CD4-positive, alpha-beta T cell treated with Interleukin-4 for 1 hour (primary cell): ENCODE data around the gene SUMO3.

Source experiments
- DNase-seq, 2 donors: peaks; one replicate each; pipeline ENCODE4 v3.0.0-alpha.2; 2020 to 2022

SUMO3 gene

GRCh38 chr21:44817914-44818639 lies at the start of gene SUMO3:
SUMO3 (minus strand) TSS chr21:44818062; CDS start chr21:44817968, 94 bp downstream.
- peak; percentile 89 to 91 for DNase-seq

DNA sequence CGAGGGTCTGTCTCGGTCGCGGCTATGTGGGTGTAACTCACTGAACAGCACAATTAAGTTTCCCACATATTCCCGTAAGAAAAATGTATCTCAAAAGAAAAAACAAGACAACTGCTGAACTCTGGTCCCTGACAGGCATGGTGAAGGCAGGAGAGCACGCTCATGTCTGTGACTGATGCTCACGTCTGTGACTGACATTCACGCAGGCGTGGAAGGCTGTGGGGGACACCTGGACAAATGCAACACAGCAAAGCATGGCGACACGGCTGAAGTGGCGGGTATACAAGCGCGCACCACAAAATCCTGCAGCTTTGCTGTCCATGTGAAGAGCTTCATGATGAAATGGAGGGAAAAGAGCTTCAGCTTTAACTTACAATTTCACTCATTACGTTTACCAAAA lies 49.6 kb upstream of the SUMO3 start:
- DNase-seq: no peak

DNA sequence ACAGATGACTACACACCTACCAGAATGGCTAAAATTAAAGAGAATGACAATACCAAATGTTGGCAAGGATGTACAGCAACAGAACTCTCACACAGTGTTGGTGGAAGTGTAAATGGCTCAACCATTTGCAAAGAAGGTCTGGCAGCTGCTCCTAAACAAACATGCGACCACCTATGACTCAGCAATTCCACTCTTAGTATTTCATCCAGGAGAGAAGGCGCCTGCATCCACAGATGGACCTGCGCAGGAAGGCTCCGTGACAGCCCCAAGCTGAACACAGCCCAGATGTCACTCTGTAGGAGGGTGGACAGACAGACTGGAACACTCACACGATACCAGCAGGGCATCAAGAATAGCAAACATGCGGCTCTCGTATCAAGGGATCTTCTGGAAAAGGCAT lies 48.9 kb upstream of the SUMO3 start:
- DNase-seq: no peak

- DNase-seq: peak; percentile 33 to 47
These were observed 47.9 kb upstream of the SUMO3 start for GRCh38 chr21:44865561-44866280.

- DNase-seq: no peak
These were observed 45.2 kb upstream of the SUMO3 start for GRCh38 chr21:44862869-44863685.

GRCh38 chr21:44858791-44859190 lies 40.9 kb upstream of the SUMO3 start:
- DNase-seq: no peak

DNA sequence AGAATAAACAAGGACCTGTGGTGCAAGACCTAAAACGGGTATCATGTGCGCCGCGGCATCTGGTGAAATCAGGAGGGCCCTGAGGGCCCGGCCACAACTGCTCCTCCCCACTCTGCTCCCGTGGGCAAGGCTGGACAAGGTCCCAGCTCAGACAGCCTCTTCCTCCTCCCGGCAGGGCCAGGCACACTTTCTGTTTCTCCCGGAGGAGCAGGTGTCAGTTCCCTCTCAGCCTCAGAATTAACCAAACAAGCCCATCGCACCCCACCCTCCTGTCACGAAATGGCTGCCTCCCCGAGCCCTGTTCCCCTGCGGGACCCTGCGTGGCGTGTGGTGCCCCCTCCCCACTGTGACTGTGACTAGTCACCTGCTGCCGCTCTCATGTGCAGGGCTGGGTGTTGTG lies 40.4 kb upstream of the SUMO3 start:
- no peak for DNase-seq

DNA sequence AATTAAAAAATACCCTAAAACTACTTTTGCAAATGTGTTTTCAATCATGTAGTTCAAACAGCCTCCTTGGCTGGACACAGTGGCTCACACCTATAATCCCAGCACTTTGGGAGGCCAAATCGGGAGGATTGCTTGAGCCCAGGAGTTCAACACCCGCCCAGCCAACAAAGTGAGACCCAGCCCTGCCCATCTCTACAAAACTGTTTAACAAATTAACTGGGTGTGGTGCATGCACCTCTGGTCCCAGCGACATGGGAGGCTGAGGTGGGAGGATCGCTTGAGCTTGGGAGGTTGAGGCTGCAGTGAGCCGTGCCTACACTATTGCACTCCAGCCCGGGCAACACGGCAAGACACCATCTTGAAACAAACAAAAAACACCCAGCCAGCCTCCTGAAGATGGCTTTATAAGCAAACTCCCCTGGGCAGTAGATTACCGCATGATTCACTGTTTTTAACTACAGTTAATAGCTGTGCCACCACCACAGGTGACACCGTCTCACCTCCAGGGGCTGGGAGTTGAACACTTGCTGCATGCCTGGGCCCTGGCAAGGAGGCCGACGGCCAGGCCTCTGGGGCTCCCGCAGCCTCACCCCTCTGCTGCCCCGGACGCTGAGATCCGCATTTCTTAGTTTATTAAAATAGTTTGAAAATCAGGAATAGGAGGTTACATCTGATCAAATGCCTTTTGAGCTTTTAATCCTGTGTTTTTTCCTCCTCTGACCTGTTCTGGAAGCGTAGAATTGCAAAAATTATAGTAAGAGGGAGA lies 39.4 kb upstream of the SUMO3 start:
- DNase-seq: no peak

DNA sequence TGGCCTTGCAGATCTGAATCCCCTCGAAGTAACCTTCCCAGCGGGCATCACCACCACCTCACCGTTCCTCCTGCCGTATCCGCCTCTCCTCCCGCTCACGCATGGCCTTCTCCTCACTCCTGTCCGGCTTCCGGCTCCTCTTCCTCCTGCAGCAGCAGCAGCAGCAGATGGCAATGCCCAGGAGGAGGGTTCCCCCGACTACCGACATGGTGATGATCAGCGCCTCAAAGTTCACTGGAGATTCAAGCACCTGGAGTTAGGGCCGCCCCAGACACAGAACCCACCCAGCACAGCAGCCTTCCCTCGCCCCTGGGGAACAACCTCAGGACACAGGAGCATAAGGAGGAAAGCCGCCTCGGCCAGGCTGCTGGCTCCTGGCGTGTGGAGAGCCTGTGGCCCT lies 38.3 kb upstream of the SUMO3 start:
- DNase-seq: no peak

GRCh38 chr21:44855572-44855971 lies 37.7 kb upstream of the SUMO3 start:
- no peak for DNase-seq

DNA sequence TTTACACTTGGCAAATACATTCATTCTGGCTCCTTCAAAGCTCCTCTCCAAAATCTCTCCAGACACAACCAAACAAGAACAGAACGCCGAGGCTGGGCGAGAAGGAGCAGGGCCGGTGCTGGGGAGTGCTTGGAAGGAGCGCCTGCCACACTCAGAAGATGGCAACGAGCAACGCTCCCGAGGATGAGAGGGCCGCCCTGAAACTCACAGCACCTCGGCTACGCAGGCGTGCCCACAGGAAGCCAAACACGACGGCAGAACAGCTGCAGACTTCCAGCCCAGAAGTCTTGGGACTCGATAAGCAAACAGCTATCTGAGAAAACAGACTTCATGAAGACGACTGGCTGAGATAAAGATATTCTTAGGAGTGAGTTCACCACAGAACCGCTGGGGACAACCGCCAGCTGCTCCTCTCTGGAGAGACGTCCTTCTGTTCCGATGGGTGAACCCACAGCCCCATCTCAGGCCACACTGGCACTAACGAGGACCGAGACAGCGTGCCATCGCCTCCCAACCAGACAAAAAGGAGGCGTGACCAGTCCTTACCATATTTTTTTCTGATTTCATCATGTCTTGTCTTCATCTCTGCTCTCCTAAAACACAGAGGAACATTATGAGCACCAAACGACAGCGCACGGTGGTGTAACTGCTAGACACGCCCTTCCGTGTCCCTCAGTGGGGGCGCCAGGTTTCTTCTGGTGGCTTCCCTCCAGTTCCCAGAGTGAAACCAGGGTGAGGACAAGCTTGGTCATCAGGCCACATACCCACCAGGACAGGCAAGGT lies 37.0 kb upstream of the SUMO3 start:
- peak in 1 of 2 donors; percentile 23 for DNase-seq

DNA sequence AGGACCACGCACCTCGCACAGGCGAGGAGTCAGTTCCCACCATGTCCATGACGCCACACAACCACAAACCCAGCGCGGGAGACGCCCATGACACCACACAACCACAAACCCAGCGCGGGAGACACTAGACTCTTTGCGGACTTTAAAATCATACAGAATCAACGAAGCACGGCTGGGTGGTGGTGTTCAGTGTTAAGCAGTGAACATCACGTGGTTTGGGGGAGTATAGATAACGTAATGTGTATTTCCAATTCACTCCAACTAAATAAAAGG lies 36.5 kb upstream of the SUMO3 start:
- DNase-seq: peak in 1 of 2 donors; percentile 41

DNA sequence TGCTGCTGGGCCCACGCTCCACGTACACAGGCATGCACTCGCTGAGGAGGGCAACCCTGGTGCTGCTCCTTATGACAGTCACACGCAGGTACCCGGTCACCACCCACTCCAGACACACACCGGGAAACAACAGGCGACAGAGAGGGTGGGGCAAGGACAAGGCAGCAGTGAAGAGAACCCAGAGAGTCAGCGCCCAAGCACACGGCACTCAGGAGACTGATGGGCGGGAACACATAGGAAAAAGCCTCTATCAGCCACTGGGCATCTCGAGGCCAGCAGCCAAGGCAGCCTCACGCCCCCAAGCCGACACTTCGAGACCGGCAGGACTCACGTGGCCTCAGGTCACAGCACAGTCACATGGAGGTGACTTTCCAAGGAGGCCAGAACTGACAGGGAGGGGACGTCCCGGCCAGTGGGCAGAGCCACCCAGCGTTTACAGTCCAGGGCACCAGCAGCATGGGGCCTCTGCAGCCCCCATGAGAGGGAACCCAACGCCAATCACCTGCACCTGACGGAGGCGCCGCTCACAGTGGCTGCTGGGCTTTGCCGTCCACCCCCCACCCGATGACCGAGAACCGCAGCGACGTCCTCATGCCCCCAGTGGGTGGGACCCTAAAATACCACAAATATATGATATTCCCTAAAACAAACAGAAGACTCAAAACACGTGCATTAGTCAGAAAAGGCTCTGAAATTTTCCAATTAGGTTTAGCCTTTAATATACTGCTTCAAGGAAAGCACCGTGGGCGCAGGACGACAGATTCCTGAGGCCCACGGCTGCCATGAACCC lies 35.9 kb upstream of the SUMO3 start:
- no peak for DNase-seq

GRCh38 chr21:44850905-44851657 lies 33.2 kb upstream of the SUMO3 start:
- no peak for DNase-seq

GRCh38 chr21:44850208-44850800 lies 32.4 kb upstream of the SUMO3 start:
- DNase-seq: no peak

DNA sequence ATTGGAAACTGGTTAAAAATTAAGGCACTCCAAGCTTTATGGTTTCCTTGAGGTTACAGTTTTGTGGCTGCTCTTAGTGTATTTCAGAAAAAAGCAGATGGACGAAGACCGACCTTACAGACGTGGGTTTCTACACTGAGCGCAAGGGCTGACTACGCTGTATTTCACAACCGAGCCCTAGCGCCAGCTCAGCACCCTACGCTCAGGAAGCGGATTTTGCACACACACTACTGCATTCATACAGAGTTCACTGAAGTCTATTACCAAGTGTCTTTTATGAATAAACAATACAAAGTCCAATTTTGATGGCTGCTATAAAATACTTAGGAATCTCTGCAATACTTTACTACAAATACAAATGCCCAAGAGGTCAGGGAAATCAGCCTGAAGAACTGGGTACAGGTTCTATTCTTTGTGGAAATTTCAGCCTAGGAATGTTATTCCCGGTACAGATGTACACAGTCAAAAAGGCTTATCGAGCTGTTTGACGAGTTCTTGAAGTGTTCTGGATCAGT lies 31.8 kb upstream of the SUMO3 start:
- DNase-seq: peak in 1 of 2 donors; percentile 24

- no peak for DNase-seq
These were observed 31.1 kb upstream of the SUMO3 start for GRCh38 chr21:44848821-44849521.

DNA sequence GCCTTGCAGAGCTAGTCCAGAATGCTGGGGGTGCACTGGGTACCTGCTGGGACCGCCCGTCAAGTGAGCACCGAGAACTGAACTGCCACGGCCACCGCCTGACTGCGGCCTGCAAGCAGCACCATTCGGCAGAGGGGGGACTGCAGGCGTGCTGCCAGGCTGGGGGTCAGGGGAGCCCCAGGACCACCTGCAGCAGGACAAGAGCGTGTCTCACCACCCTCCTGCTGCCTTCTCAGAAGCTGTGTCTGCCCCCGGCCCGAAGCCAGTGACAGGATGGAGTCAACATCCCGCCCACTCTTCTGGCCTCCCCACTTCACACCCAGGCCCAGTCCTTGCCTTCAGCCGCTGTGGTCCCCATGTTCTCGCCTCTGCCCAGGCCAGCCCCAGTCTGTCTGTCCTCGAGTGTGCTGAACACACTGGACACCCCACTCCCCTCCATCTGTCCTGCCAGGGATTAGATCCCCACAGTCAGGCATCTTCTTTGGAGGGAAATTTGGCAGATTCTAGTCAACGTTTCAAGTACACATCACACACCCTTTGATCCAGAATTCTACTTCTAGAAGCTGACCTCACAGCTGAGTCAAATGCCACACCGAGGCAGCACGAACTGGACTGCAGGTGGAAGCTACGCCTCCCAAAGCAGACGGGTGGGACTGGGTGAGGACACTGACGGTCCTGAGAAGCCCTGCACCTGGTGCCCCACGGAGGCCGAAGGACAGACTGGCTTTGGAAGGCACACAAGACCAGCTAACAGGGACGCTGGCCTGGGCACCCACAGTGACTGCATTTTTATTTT lies 29.6 kb upstream of the SUMO3 start:
- no peak for DNase-seq
